ENCODE measurements around the gene C16orf74. TPM values are rescaled to one million over a fixed set of nuclear protein-coding genes. Genes with fewer than 3 reads are reported as not detected.

The C16orf74 gene
- total RNA-seq, 1 experiment from 2014 or later: 3.8 TPM

GRCh38 chr16:85730186-85730465 lies 20.8 kb downstream of the C16orf74 start:
- in situ Hi-C loops (cut with HindIII; ENCODE audit: low pct_unique_long_range_greater_than_20kb, low sequenced_read_pairs): no loop called here
- no peak for DNase-seq (ENCODE audit: low read depth, low spot score)

GRCh38 chr16:85729452-85730185 lies 21.3 kb downstream of the C16orf74 start:
- in situ Hi-C loops (cut with HindIII; ENCODE audit: low pct_unique_long_range_greater_than_20kb, low sequenced_read_pairs): no loop called here
- no peak for DNase-seq (ENCODE audit: low read depth, low spot score)

- peak; percentile 27 for DNase-seq (ENCODE audit: low read depth, low spot score)
- in situ Hi-C loops (cut with HindIII; ENCODE audit: low pct_unique_long_range_greater_than_20kb, low sequenced_read_pairs): no loop called here
These were observed 22.0 kb downstream of the C16orf74 start for GRCh38 chr16:85728879-85729278.

GRCh38 chr16:85724936-85725335 lies 26.0 kb downstream of the C16orf74 start:
- in situ Hi-C loops (cut with HindIII; ENCODE audit: low pct_unique_long_range_greater_than_20kb, low sequenced_read_pairs): no loop called here
- DNase-seq (ENCODE audit: low read depth, low spot score): no peak

- in situ Hi-C loops (cut with HindIII; ENCODE audit: low pct_unique_long_range_greater_than_20kb, low sequenced_read_pairs): no loop called here
- DNase-seq (ENCODE audit: low read depth, low spot score): no peak
These were observed 26.6 kb downstream of the C16orf74 start for GRCh38 chr16:85724126-85724879.

- in situ Hi-C loops (cut with HindIII; ENCODE audit: low pct_unique_long_range_greater_than_20kb, low sequenced_read_pairs): no loop called here
- no peak for DNase-seq (ENCODE audit: low read depth, low spot score)
These were observed 28.6 kb downstream of the C16orf74 start for GRCh38 chr16:85722128-85722893.

GRCh38 chr16:85720302-85720637 lies 30.6 kb downstream of the C16orf74 start:
- DNase-seq (ENCODE audit: low read depth, low spot score): no peak
- in situ Hi-C loops (cut with HindIII; ENCODE audit: low pct_unique_long_range_greater_than_20kb, low sequenced_read_pairs): no loop called here

- no peak for DNase-seq (ENCODE audit: low read depth, low spot score)
- in situ Hi-C loops (cut with HindIII; ENCODE audit: low pct_unique_long_range_greater_than_20kb, low sequenced_read_pairs): no loop called here
These were observed 31.1 kb downstream of the C16orf74 start for GRCh38 chr16:85719605-85720301.

- in situ Hi-C loops (cut with HindIII; ENCODE audit: low pct_unique_long_range_greater_than_20kb, low sequenced_read_pairs): no loop called here
- DNase-seq (ENCODE audit: low read depth, low spot score): peak; percentile 31
These were observed 32.2 kb downstream of the C16orf74 start for GRCh38 chr16:85718682-85719081.

- in situ Hi-C loops (cut with HindIII; ENCODE audit: low pct_unique_long_range_greater_than_20kb, low sequenced_read_pairs): no loop called here
- DNase-seq (ENCODE audit: low read depth, low spot score): no peak
These were observed 32.8 kb downstream of the C16orf74 start for GRCh38 chr16:85718153-85718477.

GRCh38 chr16:85717393-85718152 lies 33.3 kb downstream of the C16orf74 start:
- DNase-seq (ENCODE audit: low read depth, low spot score): peak; percentile 75
- in situ Hi-C loops (cut with HindIII; ENCODE audit: low pct_unique_long_range_greater_than_20kb, low sequenced_read_pairs): no loop called here

GRCh38 chr16:85716680-85717038 lies 34.2 kb downstream of the C16orf74 start:
- in situ Hi-C loops (cut with HindIII; ENCODE audit: low pct_unique_long_range_greater_than_20kb, low sequenced_read_pairs): no loop called here
- DNase-seq (ENCODE audit: low read depth, low spot score): peak; percentile 72

GRCh38 chr16:85716022-85716679 lies 34.7 kb downstream of the C16orf74 start:
- DNase-seq (ENCODE audit: low read depth, low spot score): no peak
- in situ Hi-C loops (cut with HindIII; ENCODE audit: low pct_unique_long_range_greater_than_20kb, low sequenced_read_pairs): no loop called here

- DNase-seq (ENCODE audit: low read depth, low spot score): no peak
These were observed 35.5 kb downstream of the C16orf74 start for GRCh38 chr16:85715169-85716021.

GRCh38 chr16:85712801-85713200 lies 38.1 kb downstream of the C16orf74 start:
- no peak for DNase-seq (ENCODE audit: low read depth, low spot score)
- in situ Hi-C loops (cut with HindIII; ENCODE audit: low pct_unique_long_range_greater_than_20kb, low sequenced_read_pairs): no loop called here

More at GRCh38 chr16:85715169-85716021, 35.5 kb downstream of the C16orf74 start:
- in situ Hi-C loops (cut with HindIII; ENCODE audit: low pct_unique_long_range_greater_than_20kb, low sequenced_read_pairs): no loop called here

GRCh38 chr16:85711982-85712587 lies 38.8 kb downstream of the C16orf74 start:
- in situ Hi-C loops (cut with HindIII; ENCODE audit: low pct_unique_long_range_greater_than_20kb, low sequenced_read_pairs): no loop called here
- DNase-seq (ENCODE audit: low read depth, low spot score): no peak
